GM12801 (cell line): ENCODE data around the gene ATOH7.

Experiments
- CTCF ChIP-seq: IDR thresholded peaks from one replicate; pipeline ENCODE4 v1.5.1; 2011; ENCODE audit warnings: control low read depth; ENCODE audit not compliant: insufficient read length; ENCODE audit errors: extremely low read depth

Gene ATOH7

GRCh38 chr10:68231106-68231816 is 652 bp downstream of the ATOH7 start:
- no peak for TF ChIP-seq CTCF

- TF ChIP-seq CTCF = no peak
Measured at GRCh38 chr10:68230268-68230667, 1.6 kb downstream of the ATOH7 start.

GRCh38 chr10:68224810-68225209 is 7.1 kb downstream of the ATOH7 start:
- TF ChIP-seq CTCF = no peak

GRCh38 chr10:68223535-68224165 is 8.3 kb downstream of the ATOH7 start:
- no peak for TF ChIP-seq CTCF

GRCh38 chr10:68222391-68222790 is 9.5 kb downstream of the ATOH7 start:
- no peak for TF ChIP-seq CTCF

- TF ChIP-seq CTCF = no peak
Measured at GRCh38 chr10:68221196-68221595, 10.7 kb downstream of the ATOH7 start.

- no peak for TF ChIP-seq CTCF
Measured at GRCh38 chr10:68218786-68219185, 13.1 kb downstream of the ATOH7 start.
